Prostate gland (tissue), 2 donors: ENCODE results near the gene PTPRM. TPM values are rescaled to one million over a fixed set of nuclear protein-coding genes. Genes with fewer than 3 reads are reported as not detected.
A peak's percentile ranks its signal among the peaks of the same experiment; 100 is the strongest.

Experiments
- DNase-seq: peaks from one replicate; pipeline ENCODE4 v3.0.0-alpha.2; 2019; ENCODE audit warnings: low spot score
- H3K27ac ChIP-seq, 2 donors: fragments of 200-600 bp; sonication (generic); 2 replicates each; pipeline ENCODE4 v1.5.1; 2017 to 2019
- H3K27me3 ChIP-seq: fragments of 200-600 bp; sonication (generic); replicated peaks from 2 replicates; pipeline ENCODE4 v1.5.1; 2019; ENCODE audit not compliant: insufficient read depth
- H3K36me3 ChIP-seq, 2 donors: fragments of 200-600 bp; sonication (generic); 1 replicate in 1 of 2; 2 replicates in 1 of 2; pipeline versions ENCODE4 v1.5.1 to v1.8.1; 2017 to 2019
- H3K4me1 ChIP-seq: fragments of 200-600 bp; sonication (generic); replicated peaks from 2 replicates; pipeline ENCODE4 v1.5.1; 2019
- H3K4me3 ChIP-seq, 2 donors: fragments of 200-600 bp; sonication (generic); 2 replicates each; pipeline ENCODE4 v1.5.1; 2017 to 2019
- H3K9me3 ChIP-seq: fragments of 200-600 bp; sonication (generic); 2 replicates; pipeline ENCODE4 v1.5.1; 2017
- CTCF ChIP-seq, 4 experiments: fragments of 200-600 bp in 2 of 4; fragments of 450-650 bp in 2 of 4; sonication (generic) in 2 of 4; IDR thresholded peaks; 1 replicate in 3 of 4; 2 replicates in 1 of 4; pipeline ENCODE4 v1.5.1; 2016 to 2019; ENCODE audit warnings: antibody characterized with exemption in 4 of 4, mild to moderate bottlenecking in 2 of 4, moderate library complexity in 2 of 4
- POLR2A ChIP-seq: fragments of 450-650 bp; IDR thresholded peaks from one replicate; pipeline ENCODE4 v1.6.1; 2016; ENCODE audit warnings: antibody characterized with exemption, mild to moderate bottlenecking
- POLR2AphosphoS5 ChIP-seq: sonication (generic); formaldehyde crosslinking; IDR thresholded peaks from one replicate; pipeline ENCODE4 v1.6.1; 2017; ENCODE audit warnings: antibody characterized with exemption
- WGBS: methylation state at CpG from one replicate; pipeline ENCODE4 v1.1.5; 2018; 5-methylcytosine and 5-hydroxymethylcytosine counted together
- intact Hi-C: fragments of 100-400 bp; cut with DNase I; formaldehyde crosslinking; loops from one replicate; pipeline ENCODE4 v1.14.2; 2022
- total RNA-seq, 2 donors: library from RNA; depleted of rRNA; stranded (reverse); fragments of >200 nt; gene quantifications; one replicate each; pipeline ENCODE4 v1.1.0, GENCODE V29; 2016

The PTPRM gene
- total RNA-seq, 2 donors from 2014 or later = 32.9 to 92.6 TPM

GRCh38 chr18:7872569-7872968, 305.5 kb downstream of the PTPRM start:
- Histone ChIP-seq H3K9me3 (no peaks in the 10 kb centered on the region), H3K4me1 (no peaks in the 10 kb centered on the region), H3K4me3 (no peak overlapping the region), H3K27me3 (no peaks in the 10 kb centered on the region), H3K36me3 (no peaks in the 10 kb centered on the region), H3K27ac (no peak overlapping the region)
- TF ChIP-seq CTCF (IDR thresholded peaks at IDR 0.05) = no peak
- TF ChIP-seq POLR2AphosphoS5 = no peak
- no peak for TF ChIP-seq POLR2A
- 80% methylated on average over 3 of the region's 3 CpGs for WGBS
- intact Hi-C loops = no loop called here
- DNase-seq = no peak

- H3K4me3 ChIP-seq = no peak overlapping the region
- 83% methylated on average over 2 of the region's 2 CpGs for WGBS
- intact Hi-C loops = no loop called here
- H3K36me3 ChIP-seq = no peaks in the 10 kb centered on the region
- H3K9me3 ChIP-seq = no peaks in the 10 kb centered on the region
- H3K27me3 ChIP-seq = no peaks in the 10 kb centered on the region
- TF ChIP-seq POLR2AphosphoS5 (no peak), CTCF (IDR thresholded peaks at IDR 0.05) (no peak), POLR2A (no peak)
- H3K27ac ChIP-seq = no peak overlapping the region
- DNase-seq = no peak
- no peaks in the 10 kb centered on the region for H3K4me1 ChIP-seq
Observed at GRCh38 chr18:7873316-7873715, 306.2 kb downstream of the PTPRM start.

GRCh38 chr18:7876354-7877104, 309.4 kb downstream of the PTPRM start:
- WGBS = 91% methylated on average over 2 of the region's 2 CpGs
- no peak for DNase-seq
- no peaks in the 10 kb centered on the region for H3K36me3 ChIP-seq
- H3K27ac ChIP-seq = no peak overlapping the region
- no peaks in the 10 kb centered on the region for H3K4me1 ChIP-seq
- H3K4me3 ChIP-seq = no peak overlapping the region
- no peaks in the 10 kb centered on the region for H3K9me3 ChIP-seq
- no peaks in the 10 kb centered on the region for H3K27me3 ChIP-seq
- no peak for TF ChIP-seq CTCF (IDR thresholded peaks at IDR 0.05)
- TF ChIP-seq POLR2A = no peak
- no peak for TF ChIP-seq POLR2AphosphoS5
- intact Hi-C loops = no loop called here

GRCh38 chr18:7877609-7878008, 310.5 kb downstream of the PTPRM start:
- intact Hi-C loops = no loop called here
- no peaks in the 10 kb centered on the region for H3K4me1 ChIP-seq
- TF ChIP-seq POLR2A (no peak), POLR2AphosphoS5 (no peak), CTCF (IDR thresholded peaks at IDR 0.05) (no peak)
- no peak overlapping the region for H3K4me3 ChIP-seq
- WGBS = 24% methylated on average over 1 of the region's 1 CpG
- no peak overlapping the region for H3K27ac ChIP-seq
- H3K27me3 ChIP-seq = no peaks in the 10 kb centered on the region
- H3K36me3 ChIP-seq = no peaks in the 10 kb centered on the region
- no peaks in the 10 kb centered on the region for H3K9me3 ChIP-seq
- peak; percentile 4 for DNase-seq
